Natural killer cell (primary cell): ENCODE data around the gene CAMP. TPM values are rescaled to one million over a fixed set of nuclear protein-coding genes. Genes with fewer than 3 reads are reported as not detected.

Experiments used
- ATAC-seq, 3 donors: fragments of 150-1000 bp in 2 of 3; fragments of 200-7000 bp in 1 of 3; cut with Tn5 transposase; 1 replicate in 1 of 3; 2 replicates in 2 of 3; pipeline ENCODE4 v1.10.0; 2021; ENCODE audit warnings: mild to moderate bottlenecking in 2 of 3, moderate library complexity in 2 of 3
- DNase-seq, 2 donors: peaks; one replicate each; pipeline versions ENCODE4 v3.0.0 to v3.0.0-alpha.2; 2013 to 2021; ENCODE audit warnings: mixed read lengths in 1 of 2
- H3K27ac ChIP-seq: one replicate; pipeline ENCODE4 v1.5.1; 2013; ENCODE audit warnings: mild to moderate bottlenecking, low read length
- H3K27me3 ChIP-seq: one replicate; pipeline ENCODE4 v1.6.1; 2013; ENCODE audit warnings: low read length; ENCODE audit not compliant: control insufficient read depth, insufficient read depth
- H3K36me3 ChIP-seq: one replicate; pipeline ENCODE4 v1.6.1; 2013; ENCODE audit warnings: low read length; ENCODE audit not compliant: control insufficient read depth, insufficient read depth
- H3K4me1 ChIP-seq: one replicate; pipeline ENCODE4 v1.6.1; 2013; ENCODE audit warnings: low read length; ENCODE audit not compliant: control insufficient read depth, insufficient read depth
- H3K4me3 ChIP-seq: one replicate; pipeline ENCODE4 v1.5.1; 2013; ENCODE audit warnings: low read length
- H3K9me3 ChIP-seq: one replicate; pipeline ENCODE4 v1.6.1; 2013; ENCODE audit warnings: low read length; ENCODE audit not compliant: control insufficient read depth, insufficient read depth
- H3K27ac Mint-ChIP-seq, 2 donors: one replicate each; pipeline ENCODE4 v1.8.0; 2022; ENCODE audit warnings: mild to moderate bottlenecking in 2 of 2, mixed read lengths in 2 of 2, moderate library complexity in 1 of 2
- H3K27me3 Mint-ChIP-seq, 2 donors: one replicate each; pipeline ENCODE4 v1.8.0; 2022; ENCODE audit warnings: low read depth in 2 of 2, mixed read lengths in 2 of 2
- H3K36me3 Mint-ChIP-seq: one replicate; pipeline ENCODE4 v1.8.0; 2022; ENCODE audit warnings: mixed read lengths
- H3K4me1 Mint-ChIP-seq, 2 donors: one replicate each; pipeline ENCODE4 v1.8.0; 2022; ENCODE audit warnings: mixed read lengths in 2 of 2
- H3K4me3 Mint-ChIP-seq: one replicate; pipeline ENCODE4 v1.8.0; 2022; ENCODE audit warnings: mild to moderate bottlenecking, moderate library complexity, mixed read lengths
- H3K9me3 Mint-ChIP-seq, 2 donors: one replicate each; pipeline ENCODE4 v1.8.0; 2022; ENCODE audit warnings: mixed read lengths in 2 of 2
- CTCF ChIP-seq: fragments of 200-600 bp; IDR thresholded peaks from one replicate; pipeline ENCODE4 v1.8.0; 2022; ENCODE audit warnings: antibody characterized with exemption
- WGBS: methylation state at CpG from one replicate; pipeline ENCODE4 v1.1.7; 2013; ENCODE audit warnings: missing lambda C conversion rate; ENCODE audit not compliant: insufficient coverage; 5-methylcytosine and 5-hydroxymethylcytosine counted together
- intact Hi-C: fragments of 100-400 bp; cut with micrococcal nuclease; formaldehyde crosslinking; loops from one replicate; pipeline ENCODE4 v1.14.2; 2022
- total RNA-seq, 4 donors: library from RNA; stranded (reverse); fragments of 120-200 nt in 1 of 4; gene quantifications; one replicate each; pipeline versions ENCODE4 v1.2.3 to v1.2.4, GENCODE V29; 2013 to 2022

The CAMP gene
- total RNA-seq, 3 donors from 2014 or later (not counting 1 experiment from before 2014, with no cell fraction given): not detected

- intact Hi-C loops: no loop called here
- no peak for ATAC-seq
- H3K27me3 ChIP-seq: no peaks in the 10 kb centered on the region
- no peak for DNase-seq
- H3K4me1 Mint-ChIP-seq: peaks cover 0 to under 1% of the 10 kb centered on the region in 2 donors
- H3K36me3 Mint-ChIP-seq: no peaks in the 10 kb centered on the region
- no peaks in the 10 kb centered on the region for H3K27me3 Mint-ChIP-seq
- no peaks in the 10 kb centered on the region for H3K36me3 ChIP-seq
- H3K27ac ChIP-seq: no peak overlapping the region
- no peak overlapping the region for H3K27ac Mint-ChIP-seq
- peaks cover 21% of the 10 kb centered on the region for H3K4me1 ChIP-seq
- no peaks in the 10 kb centered on the region for H3K9me3 Mint-ChIP-seq
- TF ChIP-seq CTCF: no peak
- H3K4me3 ChIP-seq: no peak overlapping the region
- no peak overlapping the region for H3K4me3 Mint-ChIP-seq
- H3K9me3 ChIP-seq: no peaks in the 10 kb centered on the region
- 94% methylated on average over 4 of the region's 5 CpGs for WGBS
Measured at GRCh38 chr3:48218537-48218936, 4.8 kb upstream of the CAMP start.

DNA sequence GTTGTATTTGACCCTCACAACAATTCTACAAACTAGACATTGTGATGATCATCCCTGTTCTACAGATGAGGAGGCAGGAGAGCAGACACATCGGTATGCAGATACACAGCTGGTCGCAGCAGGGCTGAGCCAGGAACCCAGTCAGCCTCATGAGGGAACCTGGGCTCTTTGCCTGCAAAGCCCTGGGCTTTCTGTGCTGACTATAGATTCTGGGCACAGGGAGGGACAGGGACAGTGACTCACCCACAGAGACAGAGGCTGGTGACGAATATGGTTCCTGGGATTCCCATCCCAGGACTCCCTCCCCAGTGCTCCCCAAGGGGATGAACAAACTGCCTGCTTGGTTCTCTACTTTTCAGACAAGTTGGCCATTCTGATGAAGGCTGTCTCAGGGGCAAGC, 3.8 kb upstream of the CAMP start:
- Histone ChIP-seq H3K27me3 (no peaks in the 10 kb centered on the region), H3K36me3 (no peaks in the 10 kb centered on the region), H3K9me3 (no peaks in the 10 kb centered on the region), H3K4me1 (peaks cover 27% of the 10 kb centered on the region), H3K27ac (no peak overlapping the region), H3K4me3 (no peak overlapping the region)
- intact Hi-C loops: no loop called here
- DNase-seq (no peak), ATAC-seq (no peak)
- no peak for TF ChIP-seq CTCF
- no peaks in the 10 kb centered on the region for H3K27me3 Mint-ChIP-seq
- WGBS: 90% methylated on average over 3 of the region's 3 CpGs
- no peaks in the 10 kb centered on the region for H3K36me3 Mint-ChIP-seq
- no peaks in the 10 kb centered on the region for H3K9me3 Mint-ChIP-seq
- peaks cover 4 to 5% of the 10 kb centered on the region in 2 donors for H3K4me1 Mint-ChIP-seq
- H3K4me3 Mint-ChIP-seq: no peak overlapping the region
- H3K27ac Mint-ChIP-seq: no peak overlapping the region

DNA sequence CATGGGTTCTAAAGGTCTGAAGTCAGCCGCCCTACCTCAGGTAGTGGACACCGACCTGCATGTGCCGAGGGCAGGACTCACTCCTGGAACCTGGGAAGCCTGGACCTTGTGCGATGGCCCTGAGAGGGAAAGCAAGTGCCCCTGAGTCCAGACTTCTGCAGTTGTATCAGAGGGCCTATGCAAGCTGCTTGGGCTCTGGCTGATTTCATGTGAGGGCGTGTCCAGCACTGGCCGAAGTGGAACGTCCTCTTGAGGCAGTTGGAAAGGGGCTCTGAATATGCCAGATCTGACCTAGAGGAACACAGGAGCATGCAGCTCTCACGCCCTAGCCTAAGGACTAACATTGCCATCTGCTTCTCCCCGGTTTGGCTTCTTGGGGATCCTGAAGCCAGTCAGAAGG, 2.5 kb upstream of the CAMP start:
- WGBS: 90% methylated on average over 9 of the region's 9 CpGs
- no peak overlapping the region for H3K27ac ChIP-seq
- ATAC-seq (no peak), DNase-seq (no peak)
- no peaks in the 10 kb centered on the region for H3K27me3 ChIP-seq
- Mint-ChIP-seq H3K27me3 (no peaks in the 10 kb centered on the region), H3K4me3 (no peak overlapping the region), H3K27ac (no peak overlapping the region), H3K4me1 (peaks cover 4 to 5% of the 10 kb centered on the region in 2 donors), H3K36me3 (no peaks in the 10 kb centered on the region), H3K9me3 (no peaks in the 10 kb centered on the region)
- intact Hi-C loops: no loop called here
- H3K9me3 ChIP-seq: no peaks in the 10 kb centered on the region
- no peaks in the 10 kb centered on the region for H3K36me3 ChIP-seq
- H3K4me1 ChIP-seq: peaks cover 27% of the 10 kb centered on the region
- H3K4me3 ChIP-seq: no peak overlapping the region
- no peak for TF ChIP-seq CTCF

DNA sequence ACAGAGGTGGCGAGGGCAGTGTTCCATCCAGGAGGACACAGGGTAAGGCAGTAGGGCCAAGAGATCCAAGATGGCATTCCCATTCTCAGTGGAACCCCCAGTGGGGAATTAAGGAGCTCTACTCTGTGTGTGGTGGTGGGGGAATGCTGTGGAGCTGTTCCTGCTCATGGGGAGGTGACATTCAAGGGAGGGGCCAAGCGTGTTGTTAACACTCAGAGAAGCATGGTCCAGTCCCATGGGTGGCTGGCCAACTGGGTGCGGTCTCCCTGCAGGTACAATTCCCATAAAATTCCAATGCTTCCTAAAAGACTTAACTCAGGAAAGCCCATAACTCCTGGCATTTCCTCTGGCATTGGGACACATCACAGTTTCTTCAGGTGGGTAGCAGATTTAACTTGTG, 2.3 kb downstream of the CAMP start:
- Mint-ChIP-seq H3K4me3 (no peak overlapping the region), H3K36me3 (no peaks in the 10 kb centered on the region), H3K9me3 (no peaks in the 10 kb centered on the region), H3K4me1 (peaks cover 4 to 5% of the 10 kb centered on the region in 2 donors), H3K27ac (no peak overlapping the region), H3K27me3 (no peaks in the 10 kb centered on the region)
- H3K9me3 ChIP-seq: no peaks in the 10 kb centered on the region
- H3K27ac ChIP-seq: no peak overlapping the region
- intact Hi-C loops: no loop called here
- no peaks in the 10 kb centered on the region for H3K27me3 ChIP-seq
- no peak overlapping the region for H3K4me3 ChIP-seq
- peaks cover 32% of the 10 kb centered on the region for H3K4me1 ChIP-seq
- no peak for DNase-seq
- WGBS: 85% methylated on average over 3 of the region's 3 CpGs
- TF ChIP-seq CTCF: no peak
- no peak for ATAC-seq
- no peaks in the 10 kb centered on the region for H3K36me3 ChIP-seq
